ENCODE results near the gene EBF3.

DNA sequence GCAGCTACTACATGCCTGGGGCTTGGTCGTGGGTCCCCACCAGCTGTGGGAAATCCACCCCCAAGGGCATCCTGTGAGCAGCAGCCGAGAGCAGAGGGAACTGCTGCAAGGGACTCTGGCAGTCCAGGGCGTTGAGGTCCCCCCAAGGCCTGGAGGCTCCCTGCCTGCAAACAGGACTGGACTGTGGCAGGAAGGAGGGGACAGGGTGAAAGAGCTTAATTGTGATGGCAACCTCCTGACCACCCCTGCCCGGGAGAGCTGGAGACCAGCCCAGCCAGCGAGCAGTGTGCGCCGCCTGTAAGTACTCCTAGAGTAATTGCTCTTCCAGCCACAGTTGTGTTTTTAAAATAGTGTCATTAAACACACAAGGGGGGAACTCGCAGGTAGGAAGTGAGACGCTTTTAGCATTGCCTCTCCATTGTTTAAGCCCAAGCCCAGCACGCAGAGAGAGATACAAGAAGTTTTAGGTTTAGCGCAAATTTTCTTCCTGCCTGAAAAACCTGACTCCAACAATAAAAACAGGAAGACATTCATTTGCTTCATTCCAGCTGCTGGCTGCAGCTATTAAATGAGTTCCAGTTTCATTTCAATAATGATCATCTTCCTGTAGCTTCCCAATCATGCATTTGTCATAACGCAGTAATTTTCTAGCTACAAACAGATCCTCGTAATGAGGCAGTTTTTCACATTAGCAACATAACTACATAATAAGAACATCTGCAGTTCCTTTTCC is 111.1 kb downstream of the EBF3 start:
- TF ChIP-seq, protein P1, sequence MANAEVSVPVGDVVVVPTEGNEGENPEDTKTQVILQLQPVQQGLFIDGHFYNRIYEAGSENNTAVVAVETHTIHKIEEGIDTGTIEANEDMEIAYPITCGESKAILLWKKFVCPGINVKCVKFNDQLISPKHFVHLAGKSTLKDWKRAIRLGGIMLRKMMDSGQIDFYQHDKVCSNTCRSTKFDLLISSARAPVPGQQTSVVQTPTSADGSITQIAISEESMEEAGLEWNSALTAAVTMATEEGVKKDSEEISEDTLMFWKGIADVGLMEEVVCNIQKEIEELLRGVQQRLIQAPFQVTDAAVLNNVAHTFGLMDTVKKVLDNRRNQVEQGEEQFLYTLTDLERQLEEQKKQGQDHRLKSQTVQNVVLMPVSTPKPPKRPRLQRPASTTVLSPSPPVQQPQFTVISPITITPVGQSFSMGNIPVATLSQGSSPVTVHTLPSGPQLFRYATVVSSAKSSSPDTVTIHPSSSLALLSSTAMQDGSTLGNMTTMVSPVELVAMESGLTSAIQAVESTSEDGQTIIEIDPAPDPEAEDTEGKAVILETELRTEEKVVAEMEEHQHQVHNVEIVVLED (CRISPR knock-in tag; IDR thresholded peaks at IDR 0.05) = no peak
- TF ChIP-seq ZZZ3 (IDR thresholded peaks at IDR 0.05) (no peak), ILK (tag; IDR thresholded peaks at IDR 0.05; ENCODE audit: borderline replicate concordance, low read depth) (no peak), ZNF274 (IDR thresholded peaks at IDR 0.05; ENCODE audit: borderline replicate concordance, low read depth, low read length) (no peak), CHD2 (IDR thresholded peaks at IDR 0.05; ENCODE audit: low read depth, low read length) (no peak)
- TF ChIP-seq, protein P2, sequence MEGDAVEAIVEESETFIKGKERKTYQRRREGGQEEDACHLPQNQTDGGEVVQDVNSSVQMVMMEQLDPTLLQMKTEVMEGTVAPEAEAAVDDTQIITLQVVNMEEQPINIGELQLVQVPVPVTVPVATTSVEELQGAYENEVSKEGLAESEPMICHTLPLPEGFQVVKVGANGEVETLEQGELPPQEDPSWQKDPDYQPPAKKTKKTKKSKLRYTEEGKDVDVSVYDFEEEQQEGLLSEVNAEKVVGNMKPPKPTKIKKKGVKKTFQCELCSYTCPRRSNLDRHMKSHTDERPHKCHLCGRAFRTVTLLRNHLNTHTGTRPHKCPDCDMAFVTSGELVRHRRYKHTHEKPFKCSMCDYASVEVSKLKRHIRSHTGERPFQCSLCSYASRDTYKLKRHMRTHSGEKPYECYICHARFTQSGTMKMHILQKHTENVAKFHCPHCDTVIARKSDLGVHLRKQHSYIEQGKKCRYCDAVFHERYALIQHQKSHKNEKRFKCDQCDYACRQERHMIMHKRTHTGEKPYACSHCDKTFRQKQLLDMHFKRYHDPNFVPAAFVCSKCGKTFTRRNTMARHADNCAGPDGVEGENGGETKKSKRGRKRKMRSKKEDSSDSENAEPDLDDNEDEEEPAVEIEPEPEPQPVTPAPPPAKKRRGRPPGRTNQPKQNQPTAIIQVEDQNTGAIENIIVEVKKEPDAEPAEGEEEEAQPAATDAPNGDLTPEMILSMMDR (IDR thresholded peaks at IDR 0.05 in 2 of 3, conservative IDR thresholded peaks at IDR 0.05 in 1 of 3; ENCODE audit: insufficient read depth in 2 of 3, low read depth in 1 of 3, low read length in 3 of 3) = no peak
